ENCODE results near the gene AKNA.
A peak's percentile ranks its signal among the peaks of the same experiment; 100 is the strongest.

Gene AKNA

GRCh38 chr9:114376586-114377445 lies 11.0 kb downstream of the AKNA start:
- DNase-seq (ENCODE audit: low read depth), result no peak

GRCh38 chr9:114375386-114376175 lies 12.2 kb downstream of the AKNA start:
- DNase-seq (ENCODE audit: low read depth), result no peak

- DNase-seq (ENCODE audit: low read depth), result no peak
These were observed 12.8 kb downstream of the AKNA start for GRCh38 chr9:114374936-114375335.

- DNase-seq (ENCODE audit: low read depth), result no peak
These were observed 13.6 kb downstream of the AKNA start for GRCh38 chr9:114373960-114374730.

GRCh38 chr9:114372921-114373448 lies 14.8 kb downstream of the AKNA start:
- DNase-seq (ENCODE audit: low read depth), result peak; percentile 63

- DNase-seq (ENCODE audit: low read depth), result no peak
These were observed 15.5 kb downstream of the AKNA start for GRCh38 chr9:114371973-114372917.

GRCh38 chr9:114371343-114371944 lies 16.3 kb downstream of the AKNA start:
- no peak for DNase-seq (ENCODE audit: low read depth)

GRCh38 chr9:114370968-114371320 lies 16.8 kb downstream of the AKNA start:
- DNase-seq (ENCODE audit: low read depth), result no peak

GRCh38 chr9:114370251-114370967 lies 17.4 kb downstream of the AKNA start:
- DNase-seq (ENCODE audit: low read depth), result no peak

GRCh38 chr9:114369216-114370130 lies 18.3 kb downstream of the AKNA start:
- no peak for DNase-seq (ENCODE audit: low read depth)

- no peak for DNase-seq (ENCODE audit: low read depth)
These were observed 19.8 kb downstream of the AKNA start for GRCh38 chr9:114367772-114368569.

- DNase-seq (ENCODE audit: low read depth), result no peak
These were observed 20.4 kb downstream of the AKNA start for GRCh38 chr9:114367366-114367765.

- DNase-seq (ENCODE audit: low read depth), result no peak
These were observed 21.3 kb downstream of the AKNA start for GRCh38 chr9:114366334-114367128.

GRCh38 chr9:114365194-114365593 lies 22.6 kb downstream of the AKNA start:
- no peak for DNase-seq (ENCODE audit: low read depth)

GRCh38 chr9:114364134-114365041 lies 23.4 kb downstream of the AKNA start:
- no peak for DNase-seq (ENCODE audit: low read depth)

- no peak for DNase-seq (ENCODE audit: low read depth)
These were observed 24.4 kb downstream of the AKNA start for GRCh38 chr9:114363424-114363823.

All from stimulated activated CD8-positive, alpha-beta memory T cell treated with anti-CD3 and anti-CD28 coated beads, Interleukin-12 subunit alpha, Interleukin-12 subunit beta, amount 100 ng/mL, for 4 hours (primary cell).